Jurkat, Clone E6-1 (cell line): ENCODE data around the gene IGFLR1.
A peak's percentile ranks its signal among the peaks of the same experiment; 100 is the strongest.

ENCODE experiments used
- DNase-seq: peaks from one replicate; pipeline ENCODE4 v3.0.0-alpha.2; 2011; ENCODE audit warnings: low read depth, low spot score
- H3K4me3 ChIP-seq: 2 replicates; pipeline ENCODE4 v1.5.1; 2011; ENCODE audit warnings: mild to moderate bottlenecking, low read length, control low read depth, moderate library complexity

IGFLR1 gene

DNA sequence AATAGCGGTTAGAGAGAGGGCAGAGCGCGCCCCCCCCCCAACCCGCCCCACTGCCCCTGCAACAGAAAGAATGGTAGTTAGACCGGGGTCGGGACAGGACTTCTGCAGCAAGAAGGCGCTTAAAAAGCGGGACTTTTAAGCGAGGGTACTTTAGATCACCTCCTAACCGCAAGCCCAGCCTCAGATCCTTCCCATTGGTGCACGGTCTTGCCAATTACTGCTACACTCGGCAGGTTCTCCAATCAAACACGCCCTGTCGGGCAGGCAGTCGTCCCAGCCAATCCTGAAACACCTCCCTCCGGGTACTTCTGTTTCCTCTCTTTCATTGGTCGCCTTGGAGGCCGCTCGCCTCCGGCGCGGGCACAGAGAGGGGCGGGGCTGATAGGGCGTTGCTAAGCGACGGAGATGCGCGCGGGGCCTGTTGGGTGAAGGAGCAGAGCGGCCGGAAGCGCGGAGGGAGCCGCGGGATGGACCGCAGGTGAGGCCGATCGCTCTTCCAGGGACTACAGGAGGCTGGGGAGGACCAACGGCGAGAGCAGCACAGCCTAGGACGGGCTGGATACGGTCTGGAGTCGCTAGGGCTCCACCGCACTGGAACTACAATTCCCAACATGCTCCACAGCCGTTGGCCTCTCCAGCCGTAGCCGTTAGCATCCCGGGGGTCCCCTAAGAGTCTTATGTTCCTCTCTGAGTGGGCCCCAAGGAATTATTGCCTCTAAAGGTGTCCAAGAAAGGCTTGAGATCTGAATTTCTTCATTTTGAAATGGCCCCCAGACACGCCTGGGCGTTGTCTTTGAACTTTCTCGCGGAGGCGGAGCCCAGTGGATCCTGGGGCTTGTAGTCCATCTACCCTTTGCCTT, 15.7 kb upstream of the IGFLR1 start, which contains the start of gene PROSER3:
Gene PROSER3 (plus strand): TSS at position 428 of the 860 bp plus-strand sequence. CDS start 40 bp downstream, at position 468.
- DNase-seq: peak; percentile 100
- peak within 1 kb of the TSS; percentile 99 for H3K4me3 ChIP-seq

DNA sequence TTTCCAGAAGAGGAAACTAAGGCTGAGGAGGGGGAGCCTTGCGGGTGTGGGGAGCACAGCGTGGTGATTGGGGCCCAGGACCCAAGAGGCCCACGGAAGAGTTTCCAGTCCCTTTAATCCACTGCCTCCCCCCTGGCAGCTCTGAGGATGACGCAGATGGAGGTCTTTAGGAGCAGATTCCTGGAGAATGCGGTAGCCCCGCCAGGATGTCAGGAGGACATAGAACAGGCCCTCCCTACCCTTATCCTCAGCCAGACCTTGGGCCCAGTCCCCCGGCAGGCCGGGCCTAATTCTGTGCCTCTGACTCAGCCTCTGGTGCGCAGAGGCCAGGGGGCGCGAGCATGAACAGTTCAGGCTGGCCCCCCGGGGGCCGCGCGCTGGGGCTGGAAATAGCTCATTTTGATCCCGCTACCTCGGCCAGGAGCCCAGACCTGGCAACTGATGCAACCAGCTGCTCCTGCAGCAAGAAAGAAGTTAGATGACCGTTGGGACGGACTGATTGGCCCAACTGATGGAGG, 15.0 kb upstream of the IGFLR1 start:
- peak overlapping the region; percentile 99 for H3K4me3 ChIP-seq
- no peak for DNase-seq

DNA sequence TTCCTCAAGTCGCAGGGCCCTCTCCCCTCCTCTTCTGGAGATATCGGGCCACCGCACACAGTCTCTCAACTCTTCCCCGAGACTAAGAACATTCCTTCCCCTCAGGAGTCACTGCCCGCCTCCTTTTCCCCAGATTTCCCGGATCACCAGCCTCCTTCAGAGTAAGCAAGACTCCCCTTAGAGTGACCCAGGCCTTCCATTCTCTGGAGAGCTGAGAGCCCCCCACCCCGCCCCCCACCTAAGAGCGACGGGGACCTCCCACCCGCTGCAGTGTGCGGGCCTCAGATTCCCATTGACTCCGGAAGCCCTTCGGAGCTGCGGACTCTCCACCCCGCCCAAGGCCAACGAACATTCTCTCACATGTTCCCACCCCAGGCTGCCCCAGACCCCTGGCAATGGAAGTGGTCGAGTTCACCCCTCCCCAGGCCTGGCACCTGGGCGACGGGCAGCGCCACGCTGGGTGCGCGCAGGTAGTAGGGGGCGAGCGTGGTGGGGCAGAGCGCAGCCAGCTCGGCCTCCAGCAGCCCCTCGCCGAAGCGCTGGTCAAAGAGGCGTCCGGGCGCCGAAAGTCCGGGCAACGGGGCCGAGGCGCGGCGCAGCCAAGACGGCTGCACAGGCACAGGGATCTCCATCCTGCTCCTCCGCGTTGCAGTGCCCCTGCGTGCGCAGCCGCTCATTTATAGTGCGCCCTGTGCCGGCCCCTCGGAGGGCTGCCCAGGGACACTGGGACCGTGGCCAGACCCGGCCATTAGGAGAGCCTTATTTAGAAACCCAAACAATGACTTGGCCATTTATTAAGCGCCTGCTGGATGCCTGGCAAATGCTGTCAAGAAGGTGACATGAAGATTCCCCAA, 14.4 kb upstream of the IGFLR1 start, which contains the start of gene HSPB6:
Gene HSPB6 (minus strand): TSS at position 653 of the 854 bp plus-strand sequence. CDS start 21 bp downstream, at position 632.
- no peak for DNase-seq
- H3K4me3 ChIP-seq: peak within 1 kb of the TSS; percentile 99

DNA sequence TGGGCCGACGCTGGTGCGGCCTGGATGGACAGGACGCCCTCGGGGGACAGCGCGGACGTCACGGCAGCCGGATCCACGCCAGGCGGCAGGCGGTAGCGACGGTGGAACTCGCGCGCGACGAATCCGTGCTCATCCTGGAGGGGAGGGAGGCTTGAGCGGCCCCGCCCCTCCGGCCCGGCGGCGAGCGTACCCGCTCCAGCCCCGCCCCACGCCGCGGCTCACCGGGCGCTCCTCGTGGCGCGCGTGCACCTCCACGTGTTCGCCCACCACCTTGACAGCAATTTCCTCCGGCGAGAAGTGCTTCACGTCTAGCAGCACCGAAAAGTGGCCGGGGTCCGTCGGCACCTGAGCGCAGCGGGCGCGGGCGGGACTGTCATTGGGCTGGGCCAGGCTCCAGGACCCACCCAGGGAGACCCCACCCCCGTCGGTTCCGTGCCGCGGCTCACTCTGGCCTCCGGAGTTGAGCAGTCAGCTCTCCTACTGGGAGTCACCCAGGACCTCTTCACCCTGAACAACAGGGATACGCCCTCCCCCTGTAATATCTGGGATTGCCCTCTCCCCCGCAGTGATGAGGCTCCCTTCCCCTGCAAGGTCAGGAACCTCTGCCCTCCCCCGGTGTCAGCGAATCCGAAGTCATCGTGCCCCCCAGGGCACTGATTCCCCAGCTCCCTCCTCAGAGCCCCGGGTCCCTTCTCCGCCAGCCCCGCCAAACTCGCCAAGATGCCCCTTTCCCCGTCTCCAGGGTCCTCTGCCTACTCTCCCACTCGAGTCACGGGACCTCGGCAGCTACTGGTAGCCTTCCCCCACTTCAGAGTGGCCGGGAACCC, 13.5 kb upstream of the IGFLR1 start:
- no peak overlapping the region for H3K4me3 ChIP-seq
- DNase-seq: no peak

DNA sequence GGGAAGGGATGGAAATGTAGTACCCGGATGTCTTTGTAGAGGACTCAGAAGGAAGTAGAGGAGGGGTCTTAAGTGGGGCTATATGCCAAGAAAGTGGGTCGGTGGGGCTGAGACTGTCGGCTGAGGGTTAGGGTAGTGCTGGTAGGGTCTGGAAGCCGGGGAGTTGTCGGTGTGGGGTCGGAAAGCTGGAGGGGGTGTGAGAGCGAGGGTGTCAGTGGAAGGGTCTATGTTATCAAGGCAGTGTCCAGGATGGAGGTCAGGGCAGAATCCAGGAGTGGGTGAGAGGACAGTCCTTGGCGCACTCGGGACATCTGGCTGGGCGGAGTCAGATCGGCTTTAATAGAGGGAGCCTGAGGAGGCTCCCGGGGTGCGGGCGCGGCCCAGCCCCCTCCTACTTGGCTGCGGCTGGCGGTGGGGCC, 12.9 kb upstream of the IGFLR1 start:
- no peak for DNase-seq
- H3K4me3 ChIP-seq: no peak overlapping the region

DNA sequence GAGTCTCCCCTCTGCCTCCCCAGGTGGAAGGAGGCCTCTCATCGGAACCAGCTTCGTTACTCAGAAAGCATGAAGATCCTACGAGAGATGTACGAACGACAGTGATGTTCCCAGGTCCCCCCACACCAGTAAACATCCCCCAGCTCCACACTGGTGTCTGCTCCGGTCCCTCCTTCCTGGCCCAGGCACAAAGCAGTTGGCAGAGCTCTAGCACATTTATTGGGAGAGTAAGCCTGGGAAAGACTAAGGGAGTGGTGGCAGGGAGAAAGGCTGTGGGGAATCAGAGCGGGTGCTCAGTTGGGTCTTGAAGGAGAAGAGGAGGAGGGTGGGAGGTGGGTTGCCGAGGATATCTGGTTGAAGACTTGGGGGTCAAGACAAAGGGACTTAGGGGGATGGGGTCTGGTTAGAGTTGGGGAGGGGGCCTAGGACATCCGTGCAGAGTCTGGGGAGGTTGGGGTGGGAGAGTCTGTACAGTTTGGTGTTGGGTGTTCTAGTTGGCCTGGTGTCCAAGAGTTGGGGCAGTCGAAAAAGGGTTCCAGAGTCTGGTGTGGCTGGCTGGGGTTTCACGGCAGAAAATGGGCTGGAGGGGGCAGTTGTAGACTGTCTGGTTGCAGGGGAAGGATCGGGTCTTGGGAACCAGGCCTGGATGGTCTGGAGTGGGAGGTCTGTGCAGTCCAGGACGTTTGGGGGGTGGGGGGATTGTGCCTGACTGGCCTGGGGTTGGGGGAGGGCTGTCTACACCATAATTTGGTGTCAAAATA, 12.3 kb upstream of the IGFLR1 start:
- no peak overlapping the region for H3K4me3 ChIP-seq

DNA sequence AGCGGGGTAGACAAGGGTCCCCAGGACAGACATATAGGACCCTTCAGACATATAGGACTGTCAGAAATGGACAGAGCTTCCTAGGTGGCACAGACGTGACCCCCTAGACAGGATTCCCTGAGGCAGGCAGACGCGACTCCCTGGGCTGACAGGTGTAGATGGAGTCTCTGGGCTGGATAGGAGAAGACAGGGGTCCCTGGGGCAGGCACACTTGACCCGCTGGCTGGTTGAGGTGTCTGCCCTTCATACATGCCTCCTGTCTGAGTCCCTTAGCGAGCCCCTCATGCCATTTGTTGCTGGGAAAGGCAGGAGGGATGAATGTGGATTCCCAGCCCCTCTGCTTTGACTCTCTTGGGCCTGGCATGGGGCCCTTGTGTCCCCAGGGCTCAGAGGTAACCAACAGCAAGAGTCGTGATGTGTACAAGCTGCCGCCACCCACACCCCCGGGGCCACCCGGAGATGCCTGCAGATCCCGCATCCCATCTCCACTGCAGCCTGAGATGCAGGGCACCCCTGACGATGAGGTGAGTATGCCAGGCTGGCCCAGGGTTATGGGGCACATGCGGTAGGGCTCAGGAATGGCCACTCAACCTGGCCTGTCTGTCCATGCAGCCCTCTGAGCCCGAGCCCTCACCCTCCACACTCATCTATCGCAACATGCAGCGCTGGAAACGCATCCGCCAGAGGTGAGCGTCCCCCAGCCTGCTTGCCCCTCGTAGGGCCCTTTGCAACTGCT, 11.6 kb upstream of the IGFLR1 start:
- no peak for DNase-seq
- H3K4me3 ChIP-seq: no peak overlapping the region

More for the DNA sequence above, 12.3 kb upstream of the IGFLR1 start:
- no peak for DNase-seq

DNA sequence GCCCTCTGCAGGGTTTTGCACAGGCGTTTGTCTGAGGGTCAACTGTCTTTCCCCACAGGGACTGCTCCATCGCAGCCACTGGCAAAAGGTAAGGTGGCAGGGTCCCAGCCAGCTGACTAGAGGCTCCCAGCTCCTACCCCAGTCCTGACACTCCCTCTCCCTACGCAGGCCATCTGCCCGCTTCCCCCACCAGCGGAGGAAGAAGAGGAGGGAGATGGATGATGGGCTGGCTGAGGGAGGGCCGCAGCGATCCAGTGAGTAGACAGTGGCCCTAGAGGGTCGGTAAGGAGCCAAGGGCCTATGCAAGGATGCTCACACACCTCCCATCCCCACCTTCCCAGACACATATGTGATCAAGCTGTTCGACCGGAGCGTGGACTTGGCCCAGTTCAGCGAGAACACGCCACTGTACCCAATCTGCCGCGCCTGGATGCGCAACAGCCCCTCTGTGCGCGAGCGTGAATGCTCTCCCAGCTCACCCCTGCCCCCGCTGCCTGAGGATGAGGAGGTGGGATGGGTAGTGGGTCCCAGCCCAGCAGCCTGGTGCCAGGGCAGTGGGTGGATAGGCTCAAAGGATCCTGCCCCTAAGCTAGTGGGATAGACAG, 10.6 kb upstream of the IGFLR1 start:
- no peak overlapping the region for H3K4me3 ChIP-seq
- no peak for DNase-seq

DNA sequence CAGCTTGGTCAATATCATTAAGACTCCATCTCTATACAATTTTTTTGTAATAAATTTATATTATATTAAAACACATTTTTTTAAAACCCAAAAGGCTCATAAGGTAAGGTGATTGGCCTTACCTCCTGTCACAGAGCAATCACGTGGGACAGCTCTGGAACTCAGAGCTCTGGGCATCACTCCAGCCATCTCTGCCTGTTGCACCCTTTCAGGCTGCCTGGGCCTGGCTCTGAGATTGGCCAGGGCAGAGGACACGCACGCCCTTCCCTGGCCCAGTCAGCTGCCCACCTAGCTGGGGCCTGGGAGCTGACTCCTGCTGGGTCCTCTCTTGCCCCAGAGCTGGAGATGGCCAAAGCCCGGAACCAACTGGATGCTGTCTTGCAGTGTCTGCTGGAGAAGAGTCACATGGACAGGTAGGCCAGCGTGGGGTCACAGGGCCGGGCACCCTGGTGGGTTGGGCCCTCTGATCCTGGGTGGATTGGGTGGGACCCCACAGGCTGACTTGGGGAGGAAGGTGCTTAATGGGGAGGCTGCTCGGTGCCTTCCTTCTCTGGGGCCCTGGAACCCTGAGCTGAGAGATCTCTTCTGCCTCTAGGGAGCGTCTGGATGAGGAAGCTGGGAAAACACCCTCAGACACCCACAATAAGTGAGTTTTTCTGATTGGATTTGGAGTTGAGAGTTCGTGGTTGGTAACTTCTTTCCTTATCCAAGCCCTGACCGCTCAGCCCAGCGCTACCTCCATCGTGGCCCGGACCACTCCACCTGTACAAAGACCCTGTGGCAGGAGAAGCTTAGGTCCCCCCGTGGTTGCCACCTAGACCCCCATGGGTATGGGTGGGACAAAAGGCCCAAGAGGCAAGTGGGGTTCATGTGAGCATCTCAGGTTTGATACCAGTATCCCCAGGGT, 9.8 kb upstream of the IGFLR1 start:
- DNase-seq: no peak
- H3K4me3 ChIP-seq: no peak overlapping the region

DNA sequence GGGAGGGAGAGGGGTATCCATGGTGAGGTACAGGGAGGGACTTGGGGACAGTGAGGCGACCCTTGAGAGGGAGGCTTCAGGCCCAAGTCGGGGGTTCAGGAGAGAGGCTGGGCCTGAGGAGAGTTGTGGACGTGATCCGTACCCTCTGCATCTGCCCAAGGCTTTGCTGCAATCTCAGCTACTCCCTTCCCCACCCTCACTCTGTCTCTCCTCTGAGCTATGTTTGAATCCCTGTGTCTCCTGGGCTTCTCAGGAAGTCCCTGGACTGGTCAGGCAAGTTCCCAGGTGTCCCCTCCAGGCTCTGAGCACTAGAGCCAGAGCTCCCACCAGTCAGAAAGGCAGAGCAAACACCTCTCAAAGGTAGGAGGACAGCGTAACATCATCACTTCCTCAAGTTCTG, 7.9 kb upstream of the IGFLR1 start:
- no peak for DNase-seq
- no peak overlapping the region for H3K4me3 ChIP-seq

DNA sequence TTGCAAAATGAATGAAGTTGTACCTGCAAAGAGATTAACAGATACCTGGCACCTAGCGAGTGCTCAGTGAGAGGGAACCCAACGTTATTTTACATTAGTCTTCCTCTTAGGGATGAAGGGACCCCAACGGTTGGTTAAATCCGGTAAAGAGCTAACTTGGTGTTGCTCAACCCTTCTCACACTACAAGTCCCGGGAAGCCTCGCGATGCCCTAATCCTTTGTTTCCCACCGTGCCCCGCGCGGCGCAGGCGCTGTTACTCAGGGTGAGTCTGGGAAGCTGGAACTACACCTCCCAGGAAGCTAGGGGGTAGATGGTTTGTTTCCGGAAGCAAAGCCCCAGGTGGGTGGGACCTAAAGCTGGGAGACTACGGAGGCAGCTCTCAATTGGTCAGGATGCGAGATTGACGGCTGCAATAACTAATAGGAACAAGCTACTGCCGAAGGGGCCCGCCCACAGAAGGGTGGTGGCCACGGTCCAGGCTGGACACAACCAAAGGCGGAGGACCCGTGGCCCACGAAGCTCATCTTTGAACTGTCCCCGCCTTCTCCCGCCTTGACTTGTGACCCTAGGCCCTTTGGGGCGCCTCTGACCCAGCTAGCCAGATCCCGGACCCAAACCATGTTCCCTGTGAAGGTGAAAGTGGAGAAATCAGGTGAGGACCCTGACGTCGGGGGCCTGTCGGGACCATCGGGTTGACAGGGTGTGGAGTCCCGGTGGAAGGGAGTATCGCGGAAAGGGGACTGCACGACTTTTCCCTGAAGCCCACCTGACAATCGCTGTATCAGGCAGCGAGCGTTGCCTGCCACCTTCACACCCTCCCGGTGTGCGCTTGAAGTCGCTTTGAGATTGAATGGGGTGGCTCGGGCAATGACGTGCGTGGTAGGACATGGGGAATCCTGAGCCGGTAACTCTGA, 6.1 kb upstream of the IGFLR1 start, which contains the start of gene LIN37:
Gene LIN37 (plus strand): TSS at position 471 of the 915 bp plus-strand sequence. CDS start 149 bp downstream, at position 620.
- peak within 1 kb of the TSS; percentile 97 for H3K4me3 ChIP-seq
- peak; percentile 99 for DNase-seq

DNA sequence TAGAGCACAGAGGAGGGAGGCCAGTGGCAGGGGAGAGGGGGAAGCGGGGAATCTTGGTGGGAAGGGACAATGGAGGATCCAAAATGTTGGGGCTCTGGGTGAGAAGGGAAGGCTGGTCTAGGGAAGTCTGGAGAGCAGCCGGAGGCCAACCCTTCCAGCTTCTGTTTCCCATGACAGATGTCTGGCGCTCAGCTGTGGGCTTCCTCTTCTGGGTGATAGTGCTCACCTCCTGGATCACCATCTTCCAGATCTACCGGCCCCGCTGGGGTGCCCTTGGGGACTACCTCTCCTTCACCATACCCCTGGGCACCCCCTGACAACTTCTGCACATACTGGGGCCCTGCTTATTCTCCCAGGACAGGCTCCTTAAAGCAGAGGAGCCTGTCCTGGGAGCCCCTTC, 4.3 kb upstream of the IGFLR1 start:
- DNase-seq: no peak
- peak overlapping the region; percentile 86 for H3K4me3 ChIP-seq

DNA sequence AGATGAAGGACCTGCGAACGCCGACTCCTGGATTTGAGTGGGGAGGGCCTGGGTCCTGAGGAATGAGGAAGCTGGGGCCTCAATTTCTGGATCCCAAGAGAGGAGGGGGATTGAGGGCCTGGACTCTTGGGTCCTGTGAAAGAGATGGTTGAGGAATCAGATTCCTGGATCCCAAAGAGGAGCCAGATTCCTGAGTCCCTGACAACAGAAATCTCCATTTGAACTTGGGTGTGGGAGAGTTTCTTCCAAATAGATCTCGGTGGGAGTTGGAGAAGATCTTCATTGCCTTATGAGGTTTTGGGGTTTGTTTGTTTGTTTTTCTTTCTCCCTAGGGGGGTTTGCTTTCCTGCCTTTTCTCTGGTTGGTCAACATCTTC, 3.8 kb upstream of the IGFLR1 start:
- H3K4me3 ChIP-seq: peak overlapping the region; percentile 86
- DNase-seq: no peak

DNA sequence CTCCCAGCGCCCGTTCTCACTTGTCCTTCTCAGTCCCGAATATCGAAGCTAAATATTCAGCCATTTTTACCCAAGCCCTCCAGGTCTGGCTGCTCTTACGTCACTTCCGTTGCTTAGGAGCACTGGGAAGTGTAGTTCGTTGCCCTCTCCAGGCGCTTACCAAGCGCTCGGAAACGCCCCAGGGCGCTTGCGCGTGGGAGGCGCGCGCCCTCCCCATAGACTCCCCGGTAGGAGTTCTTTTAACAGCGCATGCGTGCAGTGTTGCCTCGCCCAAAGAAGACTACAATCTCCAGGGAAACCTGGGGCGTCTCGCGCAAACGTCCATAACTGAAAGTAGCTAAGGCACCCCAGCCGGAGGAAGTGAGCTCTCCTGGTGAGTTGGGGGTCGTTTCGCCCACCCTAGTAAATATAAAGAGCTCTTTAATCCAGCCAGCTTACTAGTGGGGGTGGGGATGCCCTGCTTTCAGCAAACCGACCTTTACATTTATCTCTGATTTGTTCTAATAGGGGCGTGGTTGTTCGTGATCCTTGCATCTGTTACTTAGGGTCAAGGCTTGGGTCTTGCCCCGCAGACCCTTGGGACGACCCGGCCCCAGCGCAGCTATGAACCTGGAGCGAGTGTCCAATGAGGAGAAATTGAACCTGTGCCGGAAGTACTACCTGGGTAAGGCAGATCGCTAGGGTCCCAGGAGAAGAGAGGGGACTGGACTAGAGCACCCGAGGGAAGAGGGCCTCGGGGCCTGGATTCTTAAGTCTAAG, 3.3 kb upstream of the IGFLR1 start, which contains the start of the genes PSENEN and U2AF1L4:
Gene PSENEN (plus strand): TSS at position 324 of the 759 bp plus-strand sequence. CDS start 280 bp downstream, at position 604.
Gene U2AF1L4 (minus strand): TSS at position 91 of the 759 bp plus-strand sequence. CDS start 27 bp downstream, at position 64.
- H3K4me3 ChIP-seq: peak within 1 kb of the TSS; percentile 86

More for the DNA sequence above, 3.3 kb upstream of the IGFLR1 start, which contains the start of the genes PSENEN and U2AF1L4:
- peak; percentile 99 for DNase-seq
